Muscle of arm (tissue), 12 donors: Measurements from ENCODE around the gene PREPL. TPM values are rescaled to one million over a fixed set of nuclear protein-coding genes. Genes with fewer than 3 reads are reported as not detected.
"Not testable (repeated sequence)": the region's sequence is repeated elsewhere in the genome, so short reads cannot be mapped to it uniquely, and the experiment has no call there.

ENCODE experiments used
- DNase-seq: peaks from one replicate; pipeline ENCODE4 v3.0.0-alpha.2; 2013
- polyA plus RNA-seq, 12 donors: library from polyadenylated mRNA; unstranded; fragments of 120-200 nt; gene quantifications; one replicate each; pipeline ENCODE4 v1.2.1, GENCODE V29; 2013; ENCODE audit not compliant: insufficient read length in 12 of 12

PREPL gene
- polyA plus RNA-seq, 12 donors: 104 to 250 (median 169) TPM; not detected in 1

DNA sequence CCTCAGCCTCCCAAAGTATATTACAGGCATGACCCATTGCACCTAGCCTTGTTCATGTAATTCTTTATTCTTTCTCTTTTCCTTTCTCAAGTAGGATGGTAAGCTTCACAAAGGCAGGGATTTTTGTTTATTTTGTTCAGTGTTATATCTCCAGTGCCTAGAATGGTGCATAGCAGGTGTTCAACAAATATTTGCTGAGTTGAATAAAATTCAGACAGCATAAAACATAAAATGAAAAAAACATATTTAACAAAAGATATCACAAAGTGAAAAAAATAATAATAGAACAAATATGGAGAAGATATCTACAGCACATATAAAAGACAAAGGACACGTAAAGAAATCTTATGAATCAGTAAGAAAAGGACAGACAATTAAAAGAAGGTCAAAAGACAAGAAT lies 8.8 kb downstream of the PREPL start:
- no peak for DNase-seq

GRCh38 chr2:44351676-44352075 lies 9.6 kb downstream of the PREPL start:
- no peak for DNase-seq

DNA sequence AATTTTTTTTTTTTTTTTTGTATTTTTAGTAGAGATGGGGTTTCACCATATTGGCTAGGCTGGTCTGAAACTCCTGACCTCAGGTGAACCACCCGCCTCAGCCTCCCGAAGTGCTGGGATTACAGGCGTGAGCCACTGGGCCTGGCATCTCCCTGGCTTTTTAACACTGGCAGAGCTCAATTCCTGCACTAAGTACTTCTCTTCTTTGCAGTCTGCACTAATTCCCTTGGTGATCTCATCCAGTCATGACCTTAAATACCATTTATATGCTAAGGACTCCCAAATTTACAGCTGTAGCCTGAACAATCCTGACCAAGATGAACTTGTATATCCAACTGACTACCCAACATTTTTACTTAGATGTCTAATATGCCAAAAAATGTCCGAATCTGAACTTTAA lies 10.2 kb downstream of the PREPL start:
- no peak for DNase-seq

DNA sequence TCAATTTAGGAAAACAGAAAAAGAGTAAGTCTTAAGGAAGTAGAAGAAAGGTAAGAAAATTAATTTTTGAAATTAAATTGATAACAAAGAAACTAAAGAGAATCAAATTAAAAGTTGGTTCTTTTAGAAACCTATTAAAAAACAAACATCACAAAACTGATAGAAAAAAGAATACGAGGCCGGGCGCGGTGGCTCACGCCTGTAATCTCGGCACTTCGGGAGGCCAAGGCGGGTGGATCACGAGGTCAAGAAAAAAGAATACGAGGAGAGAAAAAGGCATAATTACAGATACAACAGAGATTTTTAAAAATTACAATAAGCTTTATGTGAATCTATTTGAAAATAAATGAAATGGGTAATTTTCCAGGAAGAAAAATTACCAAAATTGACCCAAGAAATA lies 11.8 kb downstream of the PREPL start:
- no peak for DNase-seq

GRCh38 chr2:44348400-44348799 lies 12.9 kb downstream of the PREPL start:
- peak; percentile 47 for DNase-seq

DNA sequence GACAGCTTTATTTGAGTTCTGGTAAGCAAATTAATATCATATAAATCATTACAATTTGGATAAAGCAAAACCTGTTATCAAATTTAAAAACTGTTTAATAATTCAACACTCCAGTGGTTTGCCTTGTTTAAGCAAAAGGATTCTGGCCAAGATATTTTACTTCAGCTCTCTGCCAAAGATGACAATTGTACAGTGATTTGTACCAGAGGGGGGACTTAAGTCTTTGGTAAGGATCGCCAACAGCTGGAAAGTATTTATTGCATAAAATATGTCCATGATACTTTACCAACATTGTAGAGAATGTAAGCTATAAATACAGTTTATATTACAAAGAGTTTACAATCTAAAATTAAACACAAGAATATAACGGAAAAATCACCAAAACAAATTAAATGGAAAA lies 13.8 kb downstream of the PREPL start:
- no peak for DNase-seq

GRCh38 chr2:44342854-44343253 lies 18.4 kb downstream of the PREPL start:
- DNase-seq: no peak

- no peak for DNase-seq
Measured at GRCh38 chr2:44335806-44336538, 25.3 kb downstream of the PREPL start.

DNA sequence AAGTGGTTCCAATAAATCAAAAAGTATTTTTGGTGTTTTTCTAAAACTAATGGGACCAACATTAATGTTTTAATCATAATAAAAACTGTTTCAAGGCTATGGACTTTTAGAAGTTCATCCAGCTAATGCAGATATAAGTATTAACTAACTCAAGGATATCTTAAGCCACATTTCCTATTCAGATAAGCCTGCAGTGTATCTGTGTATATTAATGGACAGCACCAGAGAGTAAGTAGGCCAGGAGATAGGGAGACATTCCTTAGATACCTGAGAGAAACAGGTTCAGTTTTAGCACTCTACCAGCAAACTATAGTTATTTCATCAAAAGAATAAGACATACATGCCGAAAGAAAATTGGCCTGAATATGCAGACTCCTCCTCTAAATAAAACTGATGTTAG lies 27.3 kb downstream of the PREPL start:
- DNase-seq: no peak

GRCh38 chr2:44330801-44331200 lies 30.5 kb downstream of the PREPL start:
- DNase-seq: no peak

- DNase-seq: no peak
Measured at GRCh38 chr2:44329343-44329742, 32.0 kb downstream of the PREPL start.

DNA sequence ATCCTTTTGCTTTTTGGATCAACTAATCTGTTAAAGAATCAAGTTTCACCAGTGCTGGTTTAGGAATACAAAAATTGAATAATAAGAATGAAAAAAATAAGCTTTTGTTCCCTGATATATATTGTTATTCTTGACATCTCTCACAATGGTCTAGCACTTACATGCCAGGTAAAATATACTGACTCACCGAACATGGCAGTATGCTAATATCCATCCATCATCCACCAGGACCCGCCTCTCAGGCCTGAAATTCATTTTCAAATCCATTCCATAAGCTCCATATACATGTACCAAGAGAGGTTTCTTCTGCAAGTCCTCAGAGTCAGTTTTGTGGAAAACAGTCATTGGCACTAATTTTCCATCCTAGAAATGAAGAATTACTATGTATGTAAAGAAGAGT lies 32.5 kb downstream of the PREPL start:
- no peak for DNase-seq

- DNase-seq: no peak
Measured at GRCh38 chr2:44326548-44327264, 34.6 kb downstream of the PREPL start.

GRCh38 chr2:44325897-44326296 lies 35.4 kb downstream of the PREPL start:
- DNase-seq: no peak

GRCh38 chr2:44324971-44325426 lies 36.3 kb downstream of the PREPL start:
- no peak for DNase-seq

DNA sequence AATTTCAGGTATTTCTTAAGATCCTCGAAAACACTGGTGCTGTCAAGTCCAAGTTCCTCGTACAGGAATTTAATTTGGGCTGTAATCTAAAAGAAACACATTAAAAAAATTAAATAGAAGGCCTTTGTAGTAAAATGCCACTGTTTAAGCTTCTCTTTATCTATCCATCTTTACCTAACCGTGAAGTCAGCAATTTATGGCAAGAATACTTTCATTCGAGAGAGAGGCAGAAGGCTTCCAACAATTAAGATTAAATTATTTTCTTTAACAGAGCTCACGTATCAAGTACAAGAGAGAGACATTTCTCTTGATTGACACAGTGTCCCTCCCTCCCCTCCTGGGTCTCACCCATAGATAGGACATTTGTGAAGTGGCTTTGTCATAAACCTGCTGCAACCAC lies 39.9 kb downstream of the PREPL start:
- DNase-seq: no peak

DNA sequence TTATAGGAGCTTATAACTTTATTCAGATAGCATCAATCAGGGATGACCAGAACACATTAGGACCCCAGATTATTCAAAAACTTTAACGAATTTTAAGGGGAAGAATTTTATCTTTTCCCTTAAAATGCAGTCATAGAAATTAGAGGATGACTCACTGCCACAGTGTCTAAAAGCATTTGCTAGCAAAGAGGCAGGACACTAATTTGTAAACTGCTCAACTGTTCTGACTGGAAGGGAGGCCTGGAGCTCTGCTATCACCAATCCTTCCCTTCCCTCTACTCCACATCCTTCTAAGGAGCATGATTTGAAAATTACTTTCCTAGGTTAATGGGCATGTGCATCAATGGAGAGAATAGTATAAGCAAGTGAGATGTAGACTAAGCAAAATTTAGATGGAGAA lies 40.5 kb downstream of the PREPL start:
- no peak for DNase-seq

DNA sequence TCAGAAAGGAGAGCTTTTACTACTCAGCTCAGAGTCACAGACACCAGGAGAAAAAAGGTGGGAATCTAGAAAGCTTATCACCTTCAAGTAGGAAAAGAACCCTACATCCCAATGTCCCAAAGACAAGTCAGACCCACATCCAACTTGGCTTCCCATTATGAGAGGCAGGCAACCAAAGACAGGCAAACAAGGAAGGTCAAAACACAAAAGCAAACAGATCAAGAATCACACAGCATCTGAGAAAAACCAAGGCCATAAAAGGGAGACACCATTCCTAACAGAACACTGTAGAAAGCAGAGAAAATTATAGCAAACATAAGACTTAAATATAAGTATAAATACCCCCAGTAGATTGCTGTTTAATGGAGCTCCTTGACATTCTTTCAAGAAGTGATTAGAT lies 45.3 kb downstream of the PREPL start:
- DNase-seq: no peak

DNA sequence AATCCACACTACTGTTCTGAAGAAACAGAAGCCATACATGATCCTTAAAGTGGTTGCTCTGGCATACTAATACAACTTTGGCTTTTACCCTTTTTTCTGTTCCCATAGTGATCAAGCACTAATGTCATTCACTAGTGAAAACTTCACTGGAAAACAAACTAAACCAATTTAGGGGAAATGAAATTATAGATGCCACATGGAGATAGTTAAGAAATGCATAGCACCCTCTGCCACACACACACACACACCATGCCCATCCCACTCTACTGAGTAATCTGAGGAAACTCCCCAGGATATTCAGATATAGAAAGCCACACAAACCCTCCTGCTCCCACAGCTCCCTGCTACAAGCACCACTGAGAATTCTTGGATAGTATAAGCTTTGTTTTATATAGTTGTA lies 46.9 kb downstream of the PREPL start:
- no peak for DNase-seq

GRCh38 chr2:44310287-44310686 lies 51.0 kb downstream of the PREPL start:
- no peak for DNase-seq

DNA sequence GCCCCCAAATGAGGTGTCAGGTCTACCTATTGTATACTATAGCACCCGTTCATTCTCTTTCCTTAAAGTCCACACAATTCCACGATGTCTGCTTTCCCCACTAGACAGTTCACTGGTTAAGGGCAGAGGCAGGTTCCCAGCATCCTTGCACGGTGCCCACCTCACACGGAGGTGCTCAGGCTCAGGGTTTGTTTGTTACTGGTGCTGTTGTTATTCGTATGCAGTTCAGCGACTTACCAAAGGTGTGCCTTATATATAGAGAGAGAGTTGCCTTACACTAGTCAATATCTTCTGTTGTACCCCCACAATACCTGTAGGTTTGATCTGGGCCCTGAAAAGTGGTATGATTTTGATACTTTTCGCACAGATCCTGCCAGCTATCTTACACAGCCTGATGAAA lies 55.4 kb downstream of the PREPL start:
- DNase-seq: no peak

DNA sequence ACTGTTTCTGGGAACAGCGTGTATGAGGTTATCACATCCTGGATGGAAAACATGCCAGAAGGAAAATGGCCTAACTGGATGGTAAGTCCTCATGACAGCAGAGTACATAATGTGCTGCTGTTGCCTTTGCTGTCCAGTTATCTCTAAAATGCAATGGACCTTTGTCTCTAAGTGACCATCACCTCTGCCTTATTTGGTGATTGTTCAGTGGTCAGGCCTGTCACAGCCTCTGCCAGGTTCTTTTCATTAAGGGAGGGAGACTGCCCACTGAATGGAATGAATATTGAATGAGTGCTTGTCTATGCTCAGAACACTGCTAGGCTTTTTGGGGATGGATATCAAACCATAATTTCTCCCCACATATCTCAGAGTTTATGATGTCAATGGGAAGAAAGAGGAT lies 57.0 kb downstream of the PREPL start:
- DNase-seq: no peak

- not testable (repeated sequence) for DNase-seq
Measured at GRCh38 chr2:44303766-44304165, 57.5 kb downstream of the PREPL start.

- DNase-seq: no peak
Measured at GRCh38 chr2:44301111-44301510, 60.2 kb downstream of the PREPL start.
